GM04503 (cell line): ENCODE measurements around the gene KPNA4.
"Not testable (repeated sequence)": the region's sequence is repeated elsewhere in the genome, so short reads cannot be mapped to it uniquely, and the experiment has no call there.

Experiments
- DNase-seq: peaks from one replicate; pipeline ENCODE4 v3.0.0-alpha.2; 2012; ENCODE audit warnings: low read depth

Gene KPNA4

GRCh38 chr3:160565442-160566403, at the start of gene KPNA4:
TSS of gene KPNA4 (minus strand) at chr3:160565571. CDS start at chr3:160565282, 289 bp downstream.
- peak; percentile 86 for DNase-seq

- no peak for DNase-seq
These were observed 48.3 kb upstream of the KPNA4 start for GRCh38 chr3:160613661-160614060.

GRCh38 chr3:160612386-160613075, 47.2 kb upstream of the KPNA4 start:
- DNase-seq = no peak

GRCh38 chr3:160611141-160611540, 45.8 kb upstream of the KPNA4 start:
- DNase-seq = no peak

GRCh38 chr3:160608870-160609269, 43.5 kb upstream of the KPNA4 start:
- no peak for DNase-seq

- DNase-seq = no peak
These were observed 42.5 kb upstream of the KPNA4 start for GRCh38 chr3:160607826-160608225.

- DNase-seq = no peak
These were observed 39.9 kb upstream of the KPNA4 start for GRCh38 chr3:160605315-160605714.

GRCh38 chr3:160603845-160604244, 38.5 kb upstream of the KPNA4 start:
- not testable (repeated sequence) for DNase-seq

GRCh38 chr3:160602259-160602658, 36.9 kb upstream of the KPNA4 start:
- DNase-seq = no peak

GRCh38 chr3:160601288-160601687, 35.9 kb upstream of the KPNA4 start:
- DNase-seq = no peak

GRCh38 chr3:160598865-160599264, 33.5 kb upstream of the KPNA4 start:
- no peak for DNase-seq

GRCh38 chr3:160588023-160588422, 22.7 kb upstream of the KPNA4 start:
- DNase-seq = no peak

GRCh38 chr3:160587105-160587504, 21.7 kb upstream of the KPNA4 start:
- DNase-seq = no peak

GRCh38 chr3:160586679-160587078, 21.3 kb upstream of the KPNA4 start:
- no peak for DNase-seq

GRCh38 chr3:160583451-160583850, 18.1 kb upstream of the KPNA4 start:
- no peak for DNase-seq

GRCh38 chr3:160580938-160581337, 15.6 kb upstream of the KPNA4 start:
- no peak for DNase-seq

GRCh38 chr3:160577556-160578195, 12.3 kb upstream of the KPNA4 start:
- no peak for DNase-seq

GRCh38 chr3:160577093-160577492, 11.7 kb upstream of the KPNA4 start:
- DNase-seq = no peak

- no peak for DNase-seq
These were observed 11.2 kb upstream of the KPNA4 start for GRCh38 chr3:160576621-160577020.

GRCh38 chr3:160575589-160575988, 10.2 kb upstream of the KPNA4 start:
- no peak for DNase-seq

- DNase-seq = no peak
These were observed 9.3 kb upstream of the KPNA4 start for GRCh38 chr3:160574636-160575035.

- DNase-seq = not testable (repeated sequence)
These were observed 8.7 kb upstream of the KPNA4 start for GRCh38 chr3:160573955-160574525.
